ENCODE data around the gene MSL1.

Gene MSL1

DNA sequence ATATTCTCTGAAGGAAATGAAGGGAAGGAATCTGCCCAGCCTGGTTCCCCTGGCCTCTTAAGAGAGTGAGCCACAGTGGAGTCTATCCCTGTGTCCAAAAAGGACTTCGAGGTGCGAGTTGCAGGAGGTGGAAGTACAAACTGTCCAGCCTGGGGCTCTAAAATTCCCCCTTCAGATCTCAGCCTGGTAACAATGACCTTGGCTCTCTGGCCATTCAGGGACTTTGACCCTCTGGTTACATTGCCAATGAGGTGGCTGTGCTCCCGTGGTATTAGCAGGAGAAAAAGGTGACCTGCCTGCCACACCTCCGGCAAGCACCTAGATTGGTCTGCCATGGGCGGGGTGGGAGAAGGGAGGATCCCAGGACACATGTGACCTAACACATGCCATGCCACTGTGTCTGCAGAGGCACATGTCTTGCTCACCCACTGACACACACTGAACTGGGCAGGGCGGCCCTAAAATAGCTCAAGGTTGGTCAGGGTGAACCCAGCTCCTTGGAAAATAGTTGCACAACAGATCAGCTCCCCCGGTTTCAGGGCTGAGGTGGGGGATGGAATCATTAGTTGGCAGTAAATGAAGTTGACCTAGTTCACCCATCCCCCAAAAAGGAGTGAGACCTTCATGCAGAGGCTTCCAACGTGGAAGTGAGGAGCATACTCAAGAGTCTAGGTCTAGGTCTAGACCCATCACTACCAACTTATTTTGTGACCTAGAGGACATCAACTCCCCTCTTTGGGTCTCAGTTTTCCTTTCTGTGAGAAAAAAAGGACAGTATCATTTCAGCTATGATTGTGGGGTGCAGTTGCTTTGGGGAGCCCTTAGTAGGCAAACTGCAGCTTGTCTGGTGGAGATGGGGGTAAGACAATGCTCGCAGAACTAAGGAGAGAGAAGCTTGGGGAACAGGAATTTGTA lies 23.6 kb upstream of the MSL1 start:
- DNase-seq (ENCODE audit: low read depth): peak; percentile 75
- no peak for TF ChIP-seq CTCF (conservative IDR thresholded peaks at IDR 0.05; ENCODE audit: low read length)
- peak overlapping the region; percentile 60 for H3K4me3 ChIP-seq (ENCODE audit: low read length)

DNA sequence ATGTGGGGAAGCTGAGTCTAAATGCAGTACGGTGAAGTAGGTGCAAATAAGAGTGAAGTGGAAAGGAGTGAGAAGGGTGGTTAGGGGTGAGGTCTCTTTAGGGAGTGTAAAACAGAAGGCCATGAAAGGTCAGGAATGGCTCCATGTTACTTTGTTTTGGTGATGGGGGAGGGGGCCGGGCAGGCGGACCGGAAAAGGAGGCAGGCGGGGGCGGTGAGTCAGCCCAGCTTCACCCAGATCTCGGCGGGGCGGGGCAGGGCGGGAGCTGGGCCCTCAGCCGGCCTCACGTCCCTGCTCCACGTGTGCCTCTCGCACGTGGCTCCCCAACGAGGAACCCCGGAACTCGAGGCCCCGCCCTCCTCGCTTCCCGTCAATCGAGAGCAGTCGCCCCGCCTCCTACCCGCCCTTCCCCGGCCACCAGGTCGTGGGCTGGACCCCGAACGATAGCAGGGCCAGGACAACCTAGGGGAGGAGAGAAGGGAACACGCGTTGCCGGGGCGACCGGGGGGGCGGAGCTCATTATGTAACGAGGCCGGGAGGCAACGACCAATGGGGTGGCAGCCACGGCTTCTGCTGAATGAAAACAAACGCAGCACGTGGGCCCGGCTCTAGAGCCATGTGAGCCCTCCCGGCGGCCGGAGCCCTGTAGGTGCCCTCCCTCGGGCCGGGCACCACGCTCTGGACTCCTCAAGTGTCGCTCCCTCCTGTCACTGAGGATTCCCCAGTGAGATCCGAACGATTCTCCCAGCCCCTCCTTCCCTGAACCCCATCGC lies 22.7 kb upstream of the MSL1 start:
- peak; percentile 100 for DNase-seq (ENCODE audit: low read depth)
- H3K4me3 ChIP-seq (ENCODE audit: low read length): peak overlapping the region; percentile 99
- no peak for TF ChIP-seq CTCF (conservative IDR thresholded peaks at IDR 0.05; ENCODE audit: low read length)

DNA sequence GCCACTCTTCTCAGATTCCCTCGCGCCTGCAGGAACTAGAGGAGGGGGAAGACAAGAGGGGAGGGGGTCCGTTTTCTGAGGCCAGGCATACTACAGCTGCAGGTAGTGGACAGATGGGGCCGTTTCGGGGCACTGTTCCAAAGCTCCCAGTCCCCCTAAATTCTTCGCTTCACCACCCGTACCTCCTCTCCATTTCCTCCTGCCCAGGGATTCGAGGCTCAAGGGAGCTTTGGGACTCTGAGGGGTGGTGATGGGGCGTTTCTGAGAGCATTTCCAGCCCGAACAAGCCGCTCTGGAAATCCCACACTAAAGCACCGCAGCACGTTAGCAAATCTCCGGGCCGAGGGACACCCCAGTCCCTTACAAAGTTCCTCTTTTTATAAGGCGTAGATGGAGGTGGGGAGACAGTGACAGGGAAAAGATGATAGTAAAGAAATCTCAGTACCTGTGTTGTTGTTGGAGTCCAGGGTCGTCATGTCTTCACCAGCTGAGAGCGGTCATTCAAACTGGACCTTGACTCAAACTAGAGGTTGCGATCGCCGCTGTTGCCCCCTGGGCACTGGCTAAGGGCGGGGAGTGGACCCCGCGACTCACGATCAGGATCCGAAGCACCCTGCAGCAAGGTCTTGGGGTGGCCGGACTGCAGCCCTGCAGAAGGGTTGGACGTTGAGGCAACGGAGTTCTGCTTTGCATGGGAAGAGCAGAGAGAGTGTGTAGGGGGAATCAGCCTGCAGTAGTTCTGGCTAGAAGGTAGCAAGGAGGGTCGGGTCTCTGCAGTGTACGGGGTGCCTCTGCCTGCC lies 22.0 kb upstream of the MSL1 start:
- TF ChIP-seq CTCF (conservative IDR thresholded peaks at IDR 0.05; ENCODE audit: low read length): no peak
- no peak for DNase-seq (ENCODE audit: low read depth)
- peak overlapping the region; percentile 99 for H3K4me3 ChIP-seq (ENCODE audit: low read length)

- no peak for TF ChIP-seq CTCF (conservative IDR thresholded peaks at IDR 0.05; ENCODE audit: low read length)
- peak within 1 kb of the TSS; percentile 99 for H3K4me3 ChIP-seq (ENCODE audit: low read length)
- DNase-seq (ENCODE audit: low read depth): no peak
Observed at GRCh38 chr17:40100419-40100668, 21.4 kb upstream of the MSL1 start, which contains the start of gene NR1D1. TSS of gene NR1D1 (minus strand) at chr17:40100589. CDS start at chr17:40100094, 495 bp downstream.

GRCh38 chr17:40100669-40101366 lies 21.0 kb upstream of the MSL1 start:
- DNase-seq (ENCODE audit: low read depth): peak; percentile 98
- TF ChIP-seq CTCF (conservative IDR thresholded peaks at IDR 0.05; ENCODE audit: low read length): no peak
- peak overlapping the region; percentile 99 for H3K4me3 ChIP-seq (ENCODE audit: low read length)

DNA sequence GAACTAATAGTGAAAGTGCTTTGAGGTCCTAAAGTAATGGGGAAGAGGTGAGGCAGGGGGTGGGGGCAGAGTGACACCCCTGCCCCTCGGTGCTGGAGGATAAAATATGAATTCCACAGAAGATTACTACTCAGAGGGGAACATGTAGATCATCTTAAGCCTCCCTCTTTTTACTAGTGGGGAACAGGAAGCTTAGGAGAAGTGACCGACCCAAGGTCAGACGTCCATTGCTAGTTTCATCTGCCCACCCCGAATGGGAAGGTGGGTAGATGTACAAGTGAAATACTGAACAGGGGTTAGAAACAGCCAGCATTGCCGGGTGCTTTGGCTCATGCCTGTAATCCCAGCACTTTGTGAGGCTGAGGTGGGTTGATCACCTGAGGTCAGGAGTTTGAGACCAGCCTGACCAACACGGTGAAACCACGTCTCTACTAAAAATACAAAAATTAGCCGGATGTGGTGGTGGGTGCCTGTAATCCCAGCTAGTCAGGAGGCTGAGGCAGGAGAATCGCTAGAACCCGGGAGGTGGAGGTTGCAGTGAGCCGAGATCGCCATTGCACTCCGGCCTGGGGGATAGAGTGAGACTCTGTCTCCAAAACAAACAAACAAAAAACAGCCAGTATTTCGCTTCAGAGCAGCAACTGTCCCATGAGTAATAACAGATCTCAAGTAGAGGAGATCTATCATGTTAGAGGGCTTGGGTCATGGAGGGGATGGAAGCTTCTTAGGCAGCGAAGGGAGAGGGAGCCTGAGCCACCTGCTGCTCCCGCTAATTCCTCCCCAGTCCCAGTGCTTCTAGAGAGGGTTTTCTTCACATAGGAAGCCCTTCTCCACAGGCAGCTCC lies 20.2 kb upstream of the MSL1 start:
- peak overlapping the region; percentile 99 for H3K4me3 ChIP-seq (ENCODE audit: low read length)
- no peak for TF ChIP-seq CTCF (conservative IDR thresholded peaks at IDR 0.05; ENCODE audit: low read length)
- no peak for DNase-seq (ENCODE audit: low read depth)

Measured in AG10803 (cell line).